ENCODE data around the gene TROAP.

The TROAP gene

DNA sequence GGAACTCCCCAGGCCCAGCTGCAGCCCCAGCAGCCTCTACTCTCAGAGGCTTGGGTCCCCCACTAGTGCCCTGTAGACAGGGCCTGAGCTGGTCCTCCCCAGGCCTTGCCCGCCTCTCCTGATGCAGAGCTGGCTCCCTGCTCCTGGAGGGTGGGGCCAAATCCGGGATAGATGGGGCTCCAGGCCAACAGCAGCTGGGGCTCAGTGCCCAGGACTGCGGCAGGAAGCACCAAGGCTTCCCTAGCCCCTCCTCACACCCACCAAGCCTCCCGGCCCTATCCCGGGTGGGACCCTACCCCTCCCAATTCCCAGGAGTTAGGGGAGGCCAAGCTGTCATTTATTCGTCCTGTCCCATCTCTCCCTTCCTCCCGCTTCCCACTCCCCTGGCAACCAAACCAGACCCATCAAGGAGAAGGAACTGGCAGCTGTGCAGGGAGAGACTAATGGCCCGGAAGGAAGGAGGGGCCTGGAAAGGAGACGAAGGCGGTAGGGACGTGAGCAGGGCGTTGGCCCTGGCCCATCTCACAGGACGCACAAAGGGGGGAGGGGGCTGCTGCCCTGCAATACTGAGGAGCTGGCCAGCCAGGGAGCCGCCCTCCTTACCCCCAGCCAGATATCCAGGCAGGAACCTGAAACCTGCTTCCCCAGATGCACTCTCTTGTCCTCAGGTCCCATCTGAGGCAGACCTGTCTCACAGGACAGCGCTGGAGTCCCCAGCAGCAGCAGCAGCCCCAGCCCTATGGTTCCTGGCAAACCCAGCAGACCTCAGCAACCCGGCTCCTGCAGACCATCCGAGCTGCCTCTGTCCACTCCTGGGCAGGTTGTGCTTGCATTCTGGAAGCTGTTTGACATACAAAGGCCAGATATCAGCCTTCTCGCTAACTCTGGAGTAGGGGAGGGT lies 29.7 kb upstream of the TROAP start:
- Histone ChIP-seq H3K36me3 (ENCODE audit: control insufficient read depth in 2 of 2, insufficient read depth in 1 of 2, low read length in 2 of 2) (peaks cover 0 to 9% of the 10 kb centered on the region in 2 experiments; a peak in 1 of 3 replicates), H3K4me3 (ENCODE audit: low read depth, low read length) (no peak overlapping the region), H3K4me1 (ENCODE audit: control insufficient read depth, insufficient read depth, low read length) (peaks cover 8% of the 10 kb centered on the region), H3K9me3 (ENCODE audit: control insufficient read depth, insufficient read depth, low read depth, low read length) (no peaks in the 10 kb centered on the region), H3K27ac (ENCODE audit: extremely low read depth, low read depth, low read length) (no peak overlapping the region; the same call in 1 of the 2 replicates)
- ChIA-PET POLR2A (interaction anchor here (0.5 to 7.6 kb wide), 14 partner anchors 11 to 448 kb away, joined by 3 to 94 read pairs (median 4); partner anchors contain the start of genes DNAJC22, SPATS2, TMBIM6 and TROAP), CTCF (interaction anchor here (0.6 to 10.2 kb wide), 15 partner anchors 8 to 485 kb away, joined by 3 to 208 read pairs (median 8); partner anchors contain the start of genes C1QL4, DNAJC22 and TROAP)
- TF ChIP-seq ZBTB48 (tag by site-specific recombination; IDR thresholded peaks at IDR 0.05) (peak; percentile 24; the same call in 1 of the 2 replicates), ZBTB20 (tag by site-specific recombination; IDR thresholded peaks at IDR 0.05) (peak; percentile 37; the same call in 1 of the 2 replicates), ZNF561 (tag by site-specific recombination; IDR thresholded peaks at IDR 0.05; ENCODE audit: borderline replicate concordance) (no peak), ZNF335 (tag by site-specific recombination; conservative IDR thresholded peaks at IDR 0.05) (peak; percentile 51), GLIS2 (tag by site-specific recombination; IDR thresholded peaks at IDR 0.05) (peak; percentile 34; the same call in 1 of the 2 replicates), SP3 (tag by site-specific recombination; IDR thresholded peaks at IDR 0.05) (peak; percentile 48; the same call in 1 of the 2 replicates), KLF9 (tag by site-specific recombination; IDR thresholded peaks at IDR 0.05; ENCODE audit: low read depth) (no peak), KLF1 (tag by site-specific recombination; IDR thresholded peaks at IDR 0.05) (peak; percentile 83), ZBTB8A (tag by site-specific recombination; IDR thresholded peaks at IDR 0.05) (peak; percentile 48; the same call in 1 of the 2 replicates), SP2 (tag by site-specific recombination; IDR thresholded peaks at IDR 0.05) (peak; percentile 75), ZEB2 (tag by site-specific recombination; IDR thresholded peaks at IDR 0.05) (no peak), ZNF2 (tag by site-specific recombination; IDR thresholded peaks at IDR 0.05) (peak; percentile 82; the same call in 1 of the 2 replicates), PATZ1 (tag by site-specific recombination; IDR thresholded peaks at IDR 0.05) (0 out of 2 replicates have a peak, but pooled peaks have one; percentile 50), TRIM28 (IDR thresholded peaks at IDR 0.05; ENCODE audit: borderline replicate concordance, low read length) (peak; percentile 45; the same call in 1 of the 2 replicates), ZNF670 (tag by site-specific recombination; IDR thresholded peaks at IDR 0.05; ENCODE audit: low read depth) (no peak), KLF17 (tag by site-specific recombination; IDR thresholded peaks at IDR 0.05) (peak; percentile 61), WT1 (tag by site-specific recombination; IDR thresholded peaks at IDR 0.05) (0 out of 2 replicates have a peak, but pooled peaks have one; percentile 25), ZNF677 (tag by site-specific recombination; IDR thresholded peaks at IDR 0.05) (0 out of 2 replicates have a peak, but pooled peaks have one; percentile 23), ZFHX2 (tag by site-specific recombination; conservative IDR thresholded peaks at IDR 0.05) (0 out of 2 replicates have a peak, but pooled peaks have one; percentile 32), ZNF600 (tag by site-specific recombination; IDR thresholded peaks at IDR 0.05) (peak; percentile 82), ZNF555 (tag by site-specific recombination; conservative IDR thresholded peaks at IDR 0.05) (no peak), ZNF366 (tag by site-specific recombination; conservative IDR thresholded peaks at IDR 0.05) (0 out of 2 replicates have a peak, but pooled peaks have one; percentile 38), ZBTB17 (tag by site-specific recombination; IDR thresholded peaks at IDR 0.05) (peak; percentile 72), ZIC2 (tag by site-specific recombination; IDR thresholded peaks at IDR 0.05) (0 out of 2 replicates have a peak, but pooled peaks have one; percentile 39), PBX3 (CRISPR knock-in tag; IDR thresholded peaks at IDR 0.05) (no peak)
- TF ChIP-seq, protein P1, sequence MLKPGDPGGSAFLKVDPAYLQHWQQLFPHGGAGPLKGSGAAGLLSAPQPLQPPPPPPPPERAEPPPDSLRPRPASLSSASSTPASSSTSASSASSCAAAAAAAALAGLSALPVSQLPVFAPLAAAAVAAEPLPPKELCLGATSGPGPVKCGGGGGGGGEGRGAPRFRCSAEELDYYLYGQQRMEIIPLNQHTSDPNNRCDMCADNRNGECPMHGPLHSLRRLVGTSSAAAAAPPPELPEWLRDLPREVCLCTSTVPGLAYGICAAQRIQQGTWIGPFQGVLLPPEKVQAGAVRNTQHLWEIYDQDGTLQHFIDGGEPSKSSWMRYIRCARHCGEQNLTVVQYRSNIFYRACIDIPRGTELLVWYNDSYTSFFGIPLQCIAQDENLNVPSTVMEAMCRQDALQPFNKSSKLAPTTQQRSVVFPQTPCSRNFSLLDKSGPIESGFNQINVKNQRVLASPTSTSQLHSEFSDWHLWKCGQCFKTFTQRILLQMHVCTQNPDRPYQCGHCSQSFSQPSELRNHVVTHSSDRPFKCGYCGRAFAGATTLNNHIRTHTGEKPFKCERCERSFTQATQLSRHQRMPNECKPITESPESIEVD (tag by site-specific recombination; IDR thresholded peaks at IDR 0.05) = no peak
- TF ChIP-seq, protein P2, sequence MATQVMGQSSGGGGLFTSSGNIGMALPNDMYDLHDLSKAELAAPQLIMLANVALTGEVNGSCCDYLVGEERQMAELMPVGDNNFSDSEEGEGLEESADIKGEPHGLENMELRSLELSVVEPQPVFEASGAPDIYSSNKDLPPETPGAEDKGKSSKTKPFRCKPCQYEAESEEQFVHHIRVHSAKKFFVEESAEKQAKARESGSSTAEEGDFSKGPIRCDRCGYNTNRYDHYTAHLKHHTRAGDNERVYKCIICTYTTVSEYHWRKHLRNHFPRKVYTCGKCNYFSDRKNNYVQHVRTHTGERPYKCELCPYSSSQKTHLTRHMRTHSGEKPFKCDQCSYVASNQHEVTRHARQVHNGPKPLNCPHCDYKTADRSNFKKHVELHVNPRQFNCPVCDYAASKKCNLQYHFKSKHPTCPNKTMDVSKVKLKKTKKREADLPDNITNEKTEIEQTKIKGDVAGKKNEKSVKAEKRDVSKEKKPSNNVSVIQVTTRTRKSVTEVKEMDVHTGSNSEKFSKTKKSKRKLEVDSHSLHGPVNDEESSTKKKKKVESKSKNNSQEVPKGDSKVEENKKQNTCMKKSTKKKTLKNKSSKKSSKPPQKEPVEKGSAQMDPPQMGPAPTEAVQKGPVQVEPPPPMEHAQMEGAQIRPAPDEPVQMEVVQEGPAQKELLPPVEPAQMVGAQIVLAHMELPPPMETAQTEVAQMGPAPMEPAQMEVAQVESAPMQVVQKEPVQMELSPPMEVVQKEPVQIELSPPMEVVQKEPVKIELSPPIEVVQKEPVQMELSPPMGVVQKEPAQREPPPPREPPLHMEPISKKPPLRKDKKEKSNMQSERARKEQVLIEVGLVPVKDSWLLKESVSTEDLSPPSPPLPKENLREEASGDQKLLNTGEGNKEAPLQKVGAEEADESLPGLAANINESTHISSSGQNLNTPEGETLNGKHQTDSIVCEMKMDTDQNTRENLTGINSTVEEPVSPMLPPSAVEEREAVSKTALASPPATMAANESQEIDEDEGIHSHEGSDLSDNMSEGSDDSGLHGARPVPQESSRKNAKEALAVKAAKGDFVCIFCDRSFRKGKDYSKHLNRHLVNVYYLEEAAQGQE (tag by site-specific recombination; IDR thresholded peaks at IDR 0.05) = peak; percentile 61

Data from HEK293 (cell line).